ENCODE results near the gene PCDHGC3. TPM values are rescaled to one million over a fixed set of nuclear protein-coding genes. Genes with fewer than 3 reads are reported as not detected.

PCDHGC3 gene
- polyA plus RNA-seq, 2 of the 4 experiments (the other 2 are of a cell fraction) = 1.9 to 5.2 TPM

DNA sequence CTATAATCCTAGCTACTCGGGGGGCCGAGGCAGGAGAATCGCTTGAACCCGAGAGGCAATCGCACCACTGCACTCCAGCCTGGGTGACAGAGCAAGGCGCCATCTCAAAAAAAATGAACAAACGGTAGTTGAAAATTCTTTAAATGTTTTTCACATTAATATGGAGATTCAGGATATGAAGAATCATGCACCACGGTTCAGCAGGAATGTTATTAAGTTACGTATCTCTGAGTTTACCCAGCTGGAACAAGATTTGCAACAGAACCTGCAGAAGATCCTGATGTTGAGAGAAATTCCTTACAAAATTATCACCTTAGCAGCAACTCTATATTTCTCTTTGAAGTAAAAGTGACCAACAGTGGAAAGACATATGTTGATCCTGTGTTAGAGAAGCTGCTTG is 35.4 kb upstream of the PCDHGC3 start:
- ChIA-PET POLR2A (no interaction called here), CTCF (interaction anchor here (1.6 to 1.8 kb wide), 2 partner anchors 38 to 118 kb away, joined by 4 to 7 read pairs; no protein-coding TSS in a partner anchor)
- Histone ChIP-seq H3K9me3 (peaks cover 8% of the 10 kb centered on the region; the same call in 1 of the 3 replicates), H3K27ac (no peak overlapping the region), H3K4me3 (no peak overlapping the region), H3K4me1 (no peaks in the 10 kb centered on the region), H3K4me2 (no peak overlapping the region)
- TF ChIP-seq ATOH8 (CRISPR knock-in tag; IDR thresholded peaks at IDR 0.05; ENCODE audit: low read depth) (no peak), MAZ (IDR thresholded peaks at IDR 0.05; ENCODE audit: borderline replicate concordance, low read depth, low read length) (no peak), PBX3 (IDR thresholded peaks at IDR 0.05) (no peak), SREBF2 (IDR thresholded peaks at IDR 0.05) (no peak), RAD21 (conservative IDR thresholded peaks at IDR 0.05 in 1 of 2, IDR thresholded peaks at IDR 0.05 in 1 of 2) (no peak), TP53 (CRISPR knock-in tag; IDR thresholded peaks at IDR 0.05) (no peak), ESRRA (IDR thresholded peaks at IDR 0.05; ENCODE audit: borderline replicate concordance, low read length) (no peak), CBX2 (IDR thresholded peaks at IDR 0.05; ENCODE audit: borderline replicate concordance, low read depth) (no peak), HOXB5 (CRISPR knock-in tag; IDR thresholded peaks at IDR 0.05) (no peak), POLR2A (IDR thresholded peaks at IDR 0.05; ENCODE audit: low read length) (no peak), EHMT2 (IDR thresholded peaks at IDR 0.05; ENCODE audit: low read depth) (no peak), CHD4 (IDR thresholded peaks at IDR 0.05; ENCODE audit: borderline replicate concordance) (no peak)
- TF ChIP-seq, protein P1, sequence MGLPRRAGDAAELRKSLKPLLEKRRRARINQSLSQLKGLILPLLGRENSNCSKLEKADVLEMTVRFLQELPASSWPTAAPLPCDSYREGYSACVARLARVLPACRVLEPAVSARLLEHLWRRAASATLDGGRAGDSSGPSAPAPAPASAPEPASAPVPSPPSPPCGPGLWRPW (IDR thresholded peaks at IDR 0.05) = no peak
- TF ChIP-seq, protein P2, sequence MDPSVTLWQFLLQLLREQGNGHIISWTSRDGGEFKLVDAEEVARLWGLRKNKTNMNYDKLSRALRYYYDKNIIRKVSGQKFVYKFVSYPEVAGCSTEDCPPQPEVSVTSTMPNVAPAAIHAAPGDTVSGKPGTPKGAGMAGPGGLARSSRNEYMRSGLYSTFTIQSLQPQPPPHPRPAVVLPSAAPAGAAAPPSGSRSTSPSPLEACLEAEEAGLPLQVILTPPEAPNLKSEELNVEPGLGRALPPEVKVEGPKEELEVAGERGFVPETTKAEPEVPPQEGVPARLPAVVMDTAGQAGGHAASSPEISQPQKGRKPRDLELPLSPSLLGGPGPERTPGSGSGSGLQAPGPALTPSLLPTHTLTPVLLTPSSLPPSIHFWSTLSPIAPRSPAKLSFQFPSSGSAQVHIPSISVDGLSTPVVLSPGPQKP (IDR thresholded peaks at IDR 0.05; ENCODE audit: low read depth, low read length) = no peak
- WGBS (ENCODE audit: missing lambda C conversion rate) = 44% methylated on average over 9 of the region's 9 CpGs
- no peak for FAIRE-seq
- ATAC-seq = no peak
- no peak for DNase-seq (ENCODE audit: low read depth in 1 of 2, low spot score in 1 of 2)

DNA sequence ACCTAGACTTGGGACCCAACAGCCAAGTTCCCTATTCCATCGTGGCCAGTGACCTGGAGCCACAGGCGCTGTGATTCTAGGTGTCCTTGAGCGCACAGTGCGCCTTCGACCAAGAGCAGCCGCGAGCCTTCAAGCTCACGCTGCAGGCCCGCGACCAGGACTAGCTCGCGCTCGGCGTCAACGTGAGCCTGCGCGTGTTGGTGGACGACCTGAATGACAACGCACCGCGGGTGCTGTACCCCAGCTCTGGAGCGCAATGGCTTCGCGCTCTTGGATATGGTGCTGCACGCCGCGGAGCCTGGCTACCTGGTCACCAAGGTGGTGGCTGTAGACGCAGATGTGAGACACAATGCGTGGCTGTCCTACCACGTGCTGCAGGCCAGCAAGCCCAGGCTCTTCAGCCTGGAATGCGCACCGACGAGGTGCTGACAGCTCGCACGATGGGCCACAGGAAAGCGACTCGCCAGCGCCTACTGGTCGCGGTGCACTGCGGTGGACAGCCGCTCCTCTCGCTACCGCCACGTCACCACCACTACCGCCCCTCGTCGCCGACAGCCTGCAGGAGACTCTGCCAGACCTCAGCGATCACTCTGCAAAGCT is 34.1 kb upstream of the PCDHGC3 start:
- H3K9me3 ChIP-seq = peaks cover 9% of the 10 kb centered on the region; the same call in 1 of the 3 replicates
- H3K27ac ChIP-seq = no peak overlapping the region
- ChIA-PET CTCF (interaction anchor here (1.3 kb wide), 1 partner anchor 122 kb away, joined by 4 read pairs; no protein-coding TSS in a partner anchor), POLR2A (no interaction called here)
- DNase-seq (ENCODE audit: low read depth in 1 of 2, low spot score in 1 of 2) (no peak), ATAC-seq (no peak), FAIRE-seq (no peak)
- 77% methylated on average over 45 of the region's 50 CpGs for WGBS (ENCODE audit: missing lambda C conversion rate)
- no peaks in the 10 kb centered on the region for H3K4me1 ChIP-seq
- H3K4me2 ChIP-seq = no peak overlapping the region
- TF ChIP-seq, protein P2 (IDR thresholded peaks at IDR 0.05; ENCODE audit: low read depth, low read length) = no peak
- TF ChIP-seq ATOH8 (CRISPR knock-in tag; IDR thresholded peaks at IDR 0.05; ENCODE audit: low read depth) (no peak), EHF (CRISPR knock-in tag; IDR thresholded peaks at IDR 0.05) (no peak), EP300 (IDR thresholded peaks at IDR 0.05) (no peak), CBX8 (IDR thresholded peaks at IDR 0.05) (no peak), RCOR1 (IDR thresholded peaks at IDR 0.05; ENCODE audit: low read depth, low read length) (no peak), ZNF302 (CRISPR knock-in tag; IDR thresholded peaks at IDR 0.05) (no peak), E2F6 (IDR thresholded peaks at IDR 0.05; ENCODE audit: borderline replicate concordance, low read depth) (no peak), TFCP2L1 (CRISPR knock-in tag; IDR thresholded peaks at IDR 0.05) (no peak), TP53 (CRISPR knock-in tag; IDR thresholded peaks at IDR 0.05) (no peak), PHF8 (IDR thresholded peaks at IDR 0.05; ENCODE audit: borderline replicate concordance, low read depth) (no peak), HOXB5 (CRISPR knock-in tag; IDR thresholded peaks at IDR 0.05) (no peak), NFE2L2 (conservative IDR thresholded peaks at IDR 0.05; ENCODE audit: low read length) (no peak)
- TF ChIP-seq, protein P3, sequence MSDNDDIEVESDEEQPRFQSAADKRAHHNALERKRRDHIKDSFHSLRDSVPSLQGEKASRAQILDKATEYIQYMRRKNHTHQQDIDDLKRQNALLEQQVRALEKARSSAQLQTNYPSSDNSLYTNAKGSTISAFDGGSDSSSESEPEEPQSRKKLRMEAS (IDR thresholded peaks at IDR 0.05) = no peak
- TF ChIP-seq, protein P1 (IDR thresholded peaks at IDR 0.05) = no peak
- TF ChIP-seq, protein P4, sequence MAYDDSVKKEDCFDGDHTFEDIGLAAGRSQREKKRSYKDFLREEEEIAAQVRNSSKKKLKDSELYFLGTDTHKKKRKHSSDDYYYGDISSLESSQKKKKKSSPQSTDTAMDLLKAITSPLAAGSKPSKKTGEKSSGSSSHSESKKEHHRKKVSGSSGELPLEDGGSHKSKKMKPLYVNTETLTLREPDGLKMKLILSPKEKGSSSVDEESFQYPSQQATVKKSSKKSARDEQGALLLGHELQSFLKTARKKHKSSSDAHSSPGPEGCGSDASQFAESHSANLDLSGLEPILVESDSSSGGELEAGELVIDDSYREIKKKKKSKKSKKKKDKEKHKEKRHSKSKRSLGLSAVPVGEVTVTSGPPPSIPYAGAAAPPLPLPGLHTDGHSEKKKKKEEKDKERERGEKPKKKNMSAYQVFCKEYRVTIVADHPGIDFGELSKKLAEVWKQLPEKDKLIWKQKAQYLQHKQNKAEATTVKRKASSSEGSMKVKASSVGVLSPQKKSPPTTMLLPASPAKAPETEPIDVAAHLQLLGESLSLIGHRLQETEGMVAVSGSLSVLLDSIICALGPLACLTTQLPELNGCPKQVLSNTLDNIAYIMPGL (CRISPR knock-in tag; IDR thresholded peaks at IDR 0.05; ENCODE audit: borderline replicate concordance) = no peak
- H3K4me3 ChIP-seq = no peak overlapping the region

All from A549 (cell line).